Measurements from ENCODE around the gene SCAMP2.

The SCAMP2 gene

DNA sequence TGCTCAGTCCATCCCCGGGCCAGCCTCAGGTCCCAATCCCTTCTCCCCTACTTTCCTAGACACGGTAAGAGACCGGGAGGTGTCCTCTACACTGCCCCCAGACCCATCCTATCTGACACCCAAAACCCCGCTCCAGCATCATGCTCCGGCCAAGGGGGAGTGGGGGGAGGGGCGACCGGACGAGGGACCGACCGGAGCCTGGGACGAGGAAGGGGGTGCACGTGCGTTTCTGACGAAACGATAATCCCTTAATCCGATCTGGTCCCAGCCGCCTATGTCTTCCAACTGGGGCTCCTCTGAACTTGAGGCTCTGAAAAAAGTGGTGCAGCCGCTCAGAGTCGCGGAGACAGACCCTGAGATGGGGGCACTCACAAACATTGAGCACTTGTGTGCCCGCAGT, 46.2 kb downstream of the SCAMP2 start:
- DNase-seq (ENCODE audit: low read depth) = no peak
- TF ChIP-seq, protein P1, sequence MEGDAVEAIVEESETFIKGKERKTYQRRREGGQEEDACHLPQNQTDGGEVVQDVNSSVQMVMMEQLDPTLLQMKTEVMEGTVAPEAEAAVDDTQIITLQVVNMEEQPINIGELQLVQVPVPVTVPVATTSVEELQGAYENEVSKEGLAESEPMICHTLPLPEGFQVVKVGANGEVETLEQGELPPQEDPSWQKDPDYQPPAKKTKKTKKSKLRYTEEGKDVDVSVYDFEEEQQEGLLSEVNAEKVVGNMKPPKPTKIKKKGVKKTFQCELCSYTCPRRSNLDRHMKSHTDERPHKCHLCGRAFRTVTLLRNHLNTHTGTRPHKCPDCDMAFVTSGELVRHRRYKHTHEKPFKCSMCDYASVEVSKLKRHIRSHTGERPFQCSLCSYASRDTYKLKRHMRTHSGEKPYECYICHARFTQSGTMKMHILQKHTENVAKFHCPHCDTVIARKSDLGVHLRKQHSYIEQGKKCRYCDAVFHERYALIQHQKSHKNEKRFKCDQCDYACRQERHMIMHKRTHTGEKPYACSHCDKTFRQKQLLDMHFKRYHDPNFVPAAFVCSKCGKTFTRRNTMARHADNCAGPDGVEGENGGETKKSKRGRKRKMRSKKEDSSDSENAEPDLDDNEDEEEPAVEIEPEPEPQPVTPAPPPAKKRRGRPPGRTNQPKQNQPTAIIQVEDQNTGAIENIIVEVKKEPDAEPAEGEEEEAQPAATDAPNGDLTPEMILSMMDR (IDR thresholded peaks at IDR 0.05; ENCODE audit: low read depth, low read length, missing control alignments) = no peak
- H3K4me3 ChIP-seq (ENCODE audit: low read depth, low read length) = no peak overlapping the region

DNA sequence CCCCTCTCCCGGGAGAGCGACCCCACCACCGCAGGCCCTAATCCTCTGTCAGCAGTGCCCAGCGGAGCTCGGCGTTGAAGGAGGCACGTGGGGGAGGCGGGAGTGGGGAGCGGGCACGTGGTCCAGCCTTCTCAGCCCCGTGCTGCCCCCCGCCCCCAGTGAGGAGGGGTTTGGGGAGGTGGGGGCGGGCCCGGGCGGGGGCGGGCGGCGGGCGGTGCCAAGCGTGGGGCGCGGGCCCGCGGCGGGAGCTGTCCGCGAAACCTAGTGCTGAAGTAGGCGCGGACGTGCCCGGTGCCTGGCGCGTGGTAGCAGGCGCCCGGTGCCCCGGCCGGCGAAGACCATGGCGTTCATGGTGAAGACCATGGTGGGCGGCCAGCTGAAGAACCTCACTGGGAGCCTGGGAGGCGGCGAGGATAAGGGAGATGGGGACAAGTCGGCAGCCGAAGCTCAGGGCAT, 46.8 kb downstream of the SCAMP2 start, which contains the start of gene CPLX3:
Gene CPLX3, plus strand, starts transcription at position 264 of the 456 bp plus-strand sequence. Its CDS starts 77 bp downstream, at position 341.
- no peak within 1 kb of the TSS for H3K4me3 ChIP-seq (ENCODE audit: low read depth, low read length)
- no peak for DNase-seq (ENCODE audit: low read depth)
- TF ChIP-seq, protein P1 (IDR thresholded peaks at IDR 0.05; ENCODE audit: low read depth, low read length, missing control alignments) = no peak

DNA sequence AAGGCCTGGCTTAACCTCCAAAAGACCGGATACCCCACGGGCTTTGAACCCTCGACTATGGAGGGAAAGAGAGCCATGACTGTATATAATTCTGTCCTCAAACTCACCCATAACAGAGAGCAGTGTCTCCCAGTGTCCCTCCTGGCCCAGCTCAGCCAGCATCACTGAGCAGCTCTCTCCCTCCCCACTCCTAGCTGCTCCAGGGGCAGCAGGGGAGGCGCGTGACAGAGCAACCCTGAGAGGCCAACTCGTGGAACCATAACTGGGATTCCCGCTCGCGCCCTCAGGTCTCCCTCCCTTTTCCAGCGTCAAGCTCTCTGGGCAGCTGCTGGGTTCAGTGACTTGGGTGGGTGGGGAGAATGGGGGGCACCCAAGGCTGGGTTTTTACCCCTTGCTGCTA, 47.3 kb downstream of the SCAMP2 start:
- TF ChIP-seq, protein P1 (IDR thresholded peaks at IDR 0.05; ENCODE audit: low read depth, low read length, missing control alignments) = no peak
- no peak for DNase-seq (ENCODE audit: low read depth)
- H3K4me3 ChIP-seq (ENCODE audit: low read depth, low read length) = no peak overlapping the region

DNA sequence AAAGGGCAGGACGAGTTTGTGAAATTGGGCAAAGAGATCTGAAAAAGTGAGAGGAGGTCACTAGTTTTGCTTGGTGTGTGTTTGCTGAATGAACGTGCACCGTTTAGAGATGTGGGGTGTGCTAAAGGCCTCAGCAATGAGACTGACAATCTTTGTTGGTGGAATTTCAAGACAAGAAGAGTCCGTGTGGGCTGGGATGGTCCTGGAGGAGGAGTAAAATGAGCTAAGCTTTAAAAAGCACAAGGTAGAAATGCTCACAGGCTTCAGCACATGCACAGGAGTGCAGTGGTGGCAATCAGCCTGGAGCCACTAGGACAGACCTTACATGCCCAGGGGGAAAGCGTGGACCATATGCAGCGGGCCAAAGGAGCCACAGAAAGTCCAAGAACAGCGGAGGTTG, 48.2 kb downstream of the SCAMP2 start:
- no peak overlapping the region for H3K4me3 ChIP-seq (ENCODE audit: low read depth, low read length)
- DNase-seq (ENCODE audit: low read depth) = no peak
- TF ChIP-seq, protein P1 (IDR thresholded peaks at IDR 0.05; ENCODE audit: low read depth, low read length, missing control alignments) = no peak

DNA sequence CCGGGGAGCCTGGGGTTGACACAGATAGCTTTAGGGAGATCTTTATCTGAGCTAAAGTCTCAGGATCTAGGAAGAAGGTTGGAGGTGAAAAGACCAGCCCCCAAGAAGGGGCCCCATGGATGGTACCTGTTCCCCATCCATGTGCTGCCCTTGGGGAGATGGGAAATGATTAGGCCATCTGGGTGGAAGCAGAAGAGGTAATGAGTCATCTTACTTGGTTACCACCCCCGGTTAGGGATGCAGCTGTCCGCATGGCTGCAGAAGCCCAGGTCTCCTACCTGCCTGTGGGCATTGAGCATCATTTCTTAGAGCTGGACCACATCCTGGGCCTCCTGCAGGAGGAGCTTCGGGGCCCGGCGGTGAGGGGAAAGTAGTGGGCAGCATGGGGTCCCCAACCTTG, 49.8 kb downstream of the SCAMP2 start:
- TF ChIP-seq, protein P1 (IDR thresholded peaks at IDR 0.05; ENCODE audit: low read depth, low read length, missing control alignments) = no peak

DNA sequence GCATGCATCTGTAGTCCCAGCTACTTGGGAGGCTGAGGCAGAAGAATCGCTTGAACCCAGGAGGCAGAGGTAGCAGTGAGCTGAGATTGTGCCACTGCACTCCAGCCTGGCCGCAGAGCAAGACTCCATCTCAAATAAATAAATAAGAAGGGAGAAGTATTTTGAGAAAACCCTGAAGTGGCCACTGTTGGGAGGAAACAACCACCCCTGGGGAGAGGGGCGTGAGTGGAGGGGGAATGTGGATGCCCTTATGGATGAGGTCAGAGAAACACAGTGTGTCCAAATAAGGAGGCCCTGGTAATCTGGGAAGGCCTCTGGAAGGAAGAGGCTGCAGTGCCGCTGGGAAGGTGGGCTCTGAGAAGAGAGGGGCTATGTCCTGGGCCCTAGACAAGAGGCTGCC, 50.9 kb downstream of the SCAMP2 start:
- TF ChIP-seq, protein P1 (IDR thresholded peaks at IDR 0.05; ENCODE audit: low read depth, low read length, missing control alignments) = no peak
- H3K4me3 ChIP-seq (ENCODE audit: low read depth, low read length) = no peak overlapping the region
- no peak for DNase-seq (ENCODE audit: low read depth)

More for the DNA sequence above, 49.8 kb downstream of the SCAMP2 start:
- H3K4me3 ChIP-seq (ENCODE audit: low read depth, low read length) = no peak overlapping the region
- DNase-seq (ENCODE audit: low read depth) = no peak

DNA sequence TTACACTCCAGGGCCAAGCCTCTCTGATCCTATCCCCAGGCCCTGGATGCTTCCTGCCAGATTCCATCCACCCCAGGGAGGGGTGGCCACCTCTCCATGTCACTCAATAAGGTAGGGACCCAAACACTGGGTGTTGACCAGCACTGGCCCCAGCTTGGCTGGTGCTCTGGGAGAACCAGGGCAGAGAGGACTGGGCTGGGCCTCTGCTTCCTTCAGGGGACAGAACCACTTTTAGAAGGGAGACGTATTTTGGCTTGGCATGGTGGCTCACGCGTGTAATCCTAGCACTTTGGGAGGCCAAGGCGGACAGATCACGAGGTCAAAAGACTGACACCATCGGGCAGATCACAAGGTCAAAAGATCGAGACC, 51.4 kb downstream of the SCAMP2 start:
- TF ChIP-seq, protein P1 (IDR thresholded peaks at IDR 0.05; ENCODE audit: low read depth, low read length, missing control alignments) = no peak
- DNase-seq (ENCODE audit: low read depth) = no peak
- no peak overlapping the region for H3K4me3 ChIP-seq (ENCODE audit: low read depth, low read length)

All from GM12864 (cell line).